Cardiac fibroblast (primary cell): ENCODE data around the gene MFSD11.

Experiments used
- DNase-seq, 2 donors: peaks; one replicate each; pipeline versions ENCODE4 v3.0.0 to v3.0.0-alpha.2; 2010; ENCODE audit warnings: low read depth in 2 of 2
- H3K4me3 ChIP-seq, 2 donors: replicated peaks in 1 of 2; 1 replicate in 1 of 2; 2 replicates in 1 of 2; pipeline ENCODE4 v1.5.1; 2011; ENCODE audit warnings: low read depth in 2 of 2, low read length in 2 of 2, mild to moderate bottlenecking in 2 of 2, moderate library complexity in 1 of 2
- CTCF ChIP-seq: IDR thresholded peaks from one replicate; pipeline ENCODE4 v1.5.1; 2011; ENCODE audit warnings: low read depth, mild to moderate bottlenecking, low read length, inconsistent platforms

MFSD11 gene

DNA sequence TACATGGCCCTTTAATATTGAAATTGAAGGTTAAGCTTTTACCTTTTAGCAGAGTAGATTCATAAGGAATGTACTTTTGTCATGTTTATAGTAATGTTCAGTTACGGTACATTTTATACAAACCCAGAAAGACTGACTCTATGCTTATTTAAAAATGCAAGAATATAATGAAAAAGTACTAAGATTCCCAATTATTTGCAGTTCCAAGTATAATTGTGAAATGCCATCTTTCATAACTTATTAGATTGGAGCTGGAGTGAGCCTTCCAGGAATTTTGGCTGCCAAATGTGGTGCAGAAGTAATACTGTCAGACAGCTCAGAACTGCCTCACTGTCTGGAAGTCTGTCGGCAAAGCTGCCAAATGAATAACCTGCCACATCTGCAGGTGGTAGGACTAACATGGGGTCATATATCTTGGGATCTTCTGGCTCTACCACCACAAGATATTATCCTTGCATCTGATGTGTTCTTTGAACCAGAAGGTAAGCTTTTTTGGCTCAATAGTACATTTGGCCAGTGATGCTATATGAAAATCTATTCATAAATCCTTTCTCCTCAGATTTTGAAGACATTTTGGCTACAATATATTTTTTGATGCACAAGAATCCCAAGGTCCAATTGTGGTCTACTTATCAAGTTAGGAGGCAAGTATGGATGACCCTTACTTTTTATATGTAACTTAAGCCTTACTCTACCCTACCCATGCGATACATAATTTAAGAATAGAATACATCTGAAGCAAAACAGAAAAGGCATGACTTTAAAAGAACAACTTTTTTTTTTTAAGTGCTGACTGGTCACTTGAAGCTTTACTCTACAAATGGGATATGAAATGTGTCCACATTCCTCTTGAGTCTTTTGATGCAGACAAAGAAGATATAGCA is 4.9 kb upstream of the MFSD11 start:
- peak in 1 of 2 donors; percentile 47 for DNase-seq
- TF ChIP-seq CTCF, result no peak
- no peak overlapping the region for H3K4me3 ChIP-seq

- peak overlapping the region in 1 of 2 donors; percentile 98 for H3K4me3 ChIP-seq
- DNase-seq, result no peak
- TF ChIP-seq CTCF, result no peak
Measured at GRCh38 chr17:76733618-76733957, 4.3 kb upstream of the MFSD11 start.

GRCh38 chr17:76734080-76734840 is 3.7 kb upstream of the MFSD11 start:
- no peak for TF ChIP-seq CTCF
- peak; percentile 54 to 59 for DNase-seq
- peak overlapping the region; percentile 98 for H3K4me3 ChIP-seq

DNA sequence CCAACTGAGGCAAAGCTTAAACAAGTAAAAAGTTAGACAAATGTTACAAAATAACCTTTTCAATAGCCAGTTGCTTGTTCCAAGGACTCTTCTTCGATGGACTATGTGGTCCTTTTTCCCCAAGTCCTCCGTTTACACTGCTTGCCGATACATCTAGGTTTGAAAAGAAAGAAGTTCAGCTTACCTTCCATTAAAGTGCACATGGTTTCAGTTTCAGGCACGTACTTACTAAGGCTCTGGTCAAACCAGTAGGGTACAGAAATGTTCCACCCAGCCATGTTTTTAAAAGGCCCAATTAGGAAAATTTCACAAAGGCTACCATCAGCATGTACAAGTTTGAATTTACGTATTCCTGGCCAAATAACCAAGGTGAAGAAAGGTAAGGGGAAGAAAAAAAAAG is 2.9 kb upstream of the MFSD11 start:
- H3K4me3 ChIP-seq, result peak overlapping the region; percentile 98
- no peak for TF ChIP-seq CTCF
- DNase-seq, result peak; percentile 46 to 51

- DNase-seq, result no peak
- peak overlapping the region; percentile 98 for H3K4me3 ChIP-seq
- TF ChIP-seq CTCF, result no peak
Measured at GRCh38 chr17:76735586-76736348, 2.2 kb upstream of the MFSD11 start.

- peak; percentile 54 to 75 for DNase-seq
- peak overlapping the region; percentile 98 for H3K4me3 ChIP-seq
- TF ChIP-seq CTCF, result peak; percentile 13
Measured at GRCh38 chr17:76736349-76737081, 1.4 kb upstream of the MFSD11 start.
